Fibroblast of pulmonary artery (primary cell): ENCODE results near the gene CSRNP3.

Experiments
- DNase-seq: peaks from one replicate; pipeline ENCODE4 v3.0.0-alpha.2; 2010; ENCODE audit warnings: low read depth
- H3K4me3 ChIP-seq: replicated peaks from 2 replicates; pipeline ENCODE4 v1.5.1; 2011; ENCODE audit warnings: low read depth, mild to moderate bottlenecking, control low read depth, low read length, moderate library complexity
- CTCF ChIP-seq: IDR thresholded peaks from 2 replicates; pipeline ENCODE4 v1.5.1; 2011; ENCODE audit warnings: mild to moderate bottlenecking, control low read depth, low read length, inconsistent platforms; ENCODE audit errors: missing control alignments

Gene CSRNP3

GRCh38 chr2:165687426-165688002 is 218.0 kb downstream of the CSRNP3 start:
- DNase-seq = no peak

GRCh38 chr2:165691615-165692014 is 222.1 kb downstream of the CSRNP3 start:
- peak; percentile 11 for TF ChIP-seq CTCF
- H3K4me3 ChIP-seq = no peak overlapping the region
- peak; percentile 57 for DNase-seq

More at GRCh38 chr2:165687426-165688002, 218.0 kb downstream of the CSRNP3 start:
- TF ChIP-seq CTCF = no peak
- H3K4me3 ChIP-seq = no peak overlapping the region

GRCh38 chr2:165692906-165693305 is 223.4 kb downstream of the CSRNP3 start:
- no peak for DNase-seq
- H3K4me3 ChIP-seq = no peak overlapping the region
- TF ChIP-seq CTCF = no peak

- TF ChIP-seq CTCF = no peak
- no peak overlapping the region for H3K4me3 ChIP-seq
- no peak for DNase-seq
These were observed 224.3 kb downstream of the CSRNP3 start for GRCh38 chr2:165693838-165694237.

GRCh38 chr2:165697748-165698443 is 228.4 kb downstream of the CSRNP3 start:
- H3K4me3 ChIP-seq = no peak overlapping the region
- no peak for TF ChIP-seq CTCF
- DNase-seq = no peak

GRCh38 chr2:165698444-165698884 is 229.0 kb downstream of the CSRNP3 start:
- H3K4me3 ChIP-seq = no peak overlapping the region
- TF ChIP-seq CTCF = peak; percentile 70
- peak; percentile 76 for DNase-seq
